Transverse colon (tissue), 4 donors: ENCODE results near the gene ZNF227.

ENCODE experiments used
- EP300 ChIP-seq: sonication (generic); formaldehyde crosslinking; IDR thresholded peaks from one replicate; pipeline ENCODE4 v1.6.1; 2017; ENCODE audit warnings: antibody characterized with exemption, low read depth
- POLR2A ChIP-seq: fragments of 450-650 bp; IDR thresholded peaks from one replicate; pipeline ENCODE4 v1.6.1; 2016; ENCODE audit warnings: antibody characterized with exemption, mild to moderate bottlenecking, moderate library complexity
- POLR2AphosphoS5 ChIP-seq, 3 donors: sonication (generic); formaldehyde crosslinking; IDR thresholded peaks; one replicate each; pipeline ENCODE4 v1.6.1; 2016; ENCODE audit warnings: antibody characterized with exemption in 3 of 3
- TF ChIP-seq, protein P1 (sequence below), 5 experiments: fragments of 200-600 bp in 3 of 5; fragments of 450-650 bp in 2 of 5; sonication (generic) in 3 of 5; IDR thresholded peaks; 1 replicate in 2 of 5; 2 replicates in 3 of 5; pipeline ENCODE4 v1.5.1; 2016 to 2017; ENCODE audit warnings: antibody characterized with exemption in 5 of 5, inconsistent platforms in 3 of 5, mild to moderate bottlenecking in 2 of 5, moderate library complexity in 1 of 5

DNA sequence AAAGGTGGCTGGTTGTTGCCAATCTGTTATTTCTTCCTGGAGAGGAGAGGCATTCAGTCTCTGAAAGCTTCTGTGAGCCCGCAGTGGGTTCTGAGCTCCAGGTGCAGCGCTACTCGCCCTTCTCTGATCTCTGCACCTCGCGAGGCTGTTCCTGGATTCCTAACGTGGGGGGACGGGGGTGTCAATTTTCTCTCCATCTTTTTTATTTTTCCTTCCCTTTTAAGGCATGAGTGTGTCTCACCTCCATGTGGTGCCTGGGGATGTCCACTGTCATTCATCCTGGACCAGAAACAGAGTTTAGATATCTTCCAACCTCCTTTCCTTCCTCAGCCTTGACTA lies 48.0 kb downstream of the ZNF227 start:
- TF ChIP-seq, protein P1, sequence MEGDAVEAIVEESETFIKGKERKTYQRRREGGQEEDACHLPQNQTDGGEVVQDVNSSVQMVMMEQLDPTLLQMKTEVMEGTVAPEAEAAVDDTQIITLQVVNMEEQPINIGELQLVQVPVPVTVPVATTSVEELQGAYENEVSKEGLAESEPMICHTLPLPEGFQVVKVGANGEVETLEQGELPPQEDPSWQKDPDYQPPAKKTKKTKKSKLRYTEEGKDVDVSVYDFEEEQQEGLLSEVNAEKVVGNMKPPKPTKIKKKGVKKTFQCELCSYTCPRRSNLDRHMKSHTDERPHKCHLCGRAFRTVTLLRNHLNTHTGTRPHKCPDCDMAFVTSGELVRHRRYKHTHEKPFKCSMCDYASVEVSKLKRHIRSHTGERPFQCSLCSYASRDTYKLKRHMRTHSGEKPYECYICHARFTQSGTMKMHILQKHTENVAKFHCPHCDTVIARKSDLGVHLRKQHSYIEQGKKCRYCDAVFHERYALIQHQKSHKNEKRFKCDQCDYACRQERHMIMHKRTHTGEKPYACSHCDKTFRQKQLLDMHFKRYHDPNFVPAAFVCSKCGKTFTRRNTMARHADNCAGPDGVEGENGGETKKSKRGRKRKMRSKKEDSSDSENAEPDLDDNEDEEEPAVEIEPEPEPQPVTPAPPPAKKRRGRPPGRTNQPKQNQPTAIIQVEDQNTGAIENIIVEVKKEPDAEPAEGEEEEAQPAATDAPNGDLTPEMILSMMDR (IDR thresholded peaks at IDR 0.05) = no peak
- TF ChIP-seq POLR2AphosphoS5 (IDR thresholded peaks at IDR 0.05) (no peak), POLR2A (no peak), EP300 (no peak)
